Effector memory CD4-positive, alpha-beta T cell (primary cell): ENCODE results near the gene ADAMTS16.

Experiments used
- DNase-seq, 3 donors: peaks; one replicate each; pipeline ENCODE4 v3.0.0-alpha.2; 2020
- H3K27ac ChIP-seq: 2 replicates; pipeline ENCODE4 v1.7.0; 2013; ENCODE audit warnings: mild to moderate bottlenecking, low read length, moderate library complexity; ENCODE audit not compliant: insufficient read depth, poor library complexity, severe bottlenecking
- H3K27me3 ChIP-seq: replicated peaks from 2 replicates; pipeline ENCODE4 v1.7.0; 2013; ENCODE audit warnings: mild to moderate bottlenecking, low read length; ENCODE audit not compliant: insufficient read depth, control insufficient read depth, poor library complexity, severe bottlenecking
- H3K36me3 ChIP-seq: 2 replicates; pipeline ENCODE4 v1.7.0; 2013; ENCODE audit warnings: mild to moderate bottlenecking, low read length, moderate library complexity; ENCODE audit not compliant: control insufficient read depth, insufficient read depth
- H3K4me1 ChIP-seq: 2 replicates; pipeline ENCODE4 v1.7.0; 2013; ENCODE audit warnings: low read length, mild to moderate bottlenecking; ENCODE audit not compliant: control insufficient read depth, insufficient read depth, poor library complexity, severe bottlenecking
- H3K4me3 ChIP-seq: 2 replicates; pipeline ENCODE4 v1.7.0; 2013; ENCODE audit warnings: low read length, low read depth, mild to moderate bottlenecking; ENCODE audit not compliant: insufficient read depth, poor library complexity, severe bottlenecking
- H3K9me3 ChIP-seq: 2 replicates; pipeline ENCODE4 v1.7.0; 2013; ENCODE audit warnings: mild to moderate bottlenecking, low read length, moderate library complexity; ENCODE audit not compliant: control insufficient read depth

The ADAMTS16 gene

GRCh38 chr5:5218396-5218795 is 78.3 kb downstream of the ADAMTS16 start:
- no peak overlapping the region for H3K27ac ChIP-seq
- H3K4me3 ChIP-seq: no peak overlapping the region
- H3K9me3 ChIP-seq: no peaks in the 10 kb centered on the region
- H3K36me3 ChIP-seq: no peaks in the 10 kb centered on the region
- H3K4me1 ChIP-seq: no peaks in the 10 kb centered on the region
- no peaks in the 10 kb centered on the region for H3K27me3 ChIP-seq
- DNase-seq: no peak

GRCh38 chr5:5219541-5219940 is 79.4 kb downstream of the ADAMTS16 start:
- Histone ChIP-seq H3K9me3 (no peaks in the 10 kb centered on the region), H3K36me3 (no peaks in the 10 kb centered on the region), H3K4me3 (no peak overlapping the region), H3K27ac (no peak overlapping the region), H3K27me3 (no peaks in the 10 kb centered on the region), H3K4me1 (no peaks in the 10 kb centered on the region)
- DNase-seq: no peak

DNA sequence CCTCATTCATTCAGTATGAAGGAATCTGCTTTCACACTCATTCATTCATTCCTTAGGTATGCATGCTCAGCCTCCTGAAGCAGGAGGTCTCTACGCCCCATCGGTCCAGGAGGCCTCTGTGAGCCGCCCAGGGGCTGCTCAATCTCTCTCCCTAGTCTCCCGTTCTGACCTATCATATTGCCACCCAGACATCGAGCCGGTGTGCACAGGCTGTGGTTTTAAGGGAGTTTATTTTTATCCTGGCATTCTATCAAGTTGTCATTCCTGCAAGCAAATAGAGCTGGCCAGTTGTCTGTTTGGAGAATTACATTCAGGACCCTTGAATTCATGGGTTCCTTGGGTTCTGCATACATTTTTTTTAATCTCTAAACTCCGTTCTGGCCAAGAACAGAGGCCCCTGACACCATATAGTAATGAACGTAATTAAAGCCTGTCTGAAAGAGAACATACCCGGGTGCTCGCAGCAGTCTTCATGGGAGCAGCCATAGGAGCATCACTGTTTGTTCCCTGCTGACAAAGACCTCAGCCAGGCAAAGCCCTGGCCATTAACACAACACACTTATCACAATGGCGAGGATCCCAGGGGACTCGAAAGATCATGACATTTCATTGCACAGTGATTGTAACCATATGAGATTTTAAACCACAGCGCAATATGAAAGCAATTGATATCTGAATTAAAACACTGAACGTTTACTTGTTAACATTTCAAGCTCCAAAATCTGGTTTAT is 80.9 kb downstream of the ADAMTS16 start:
- no peaks in the 10 kb centered on the region for H3K4me1 ChIP-seq
- H3K9me3 ChIP-seq: no peaks in the 10 kb centered on the region
- H3K4me3 ChIP-seq: no peak overlapping the region
- H3K36me3 ChIP-seq: no peaks in the 10 kb centered on the region
- no peaks in the 10 kb centered on the region for H3K27me3 ChIP-seq
- no peak for DNase-seq
- H3K27ac ChIP-seq: no peak overlapping the region

GRCh38 chr5:5221724-5222123 is 81.6 kb downstream of the ADAMTS16 start:
- Histone ChIP-seq H3K36me3 (no peaks in the 10 kb centered on the region), H3K27me3 (no peaks in the 10 kb centered on the region), H3K27ac (no peak overlapping the region), H3K4me1 (no peaks in the 10 kb centered on the region), H3K4me3 (no peak overlapping the region), H3K9me3 (no peaks in the 10 kb centered on the region)
- DNase-seq: no peak

DNA sequence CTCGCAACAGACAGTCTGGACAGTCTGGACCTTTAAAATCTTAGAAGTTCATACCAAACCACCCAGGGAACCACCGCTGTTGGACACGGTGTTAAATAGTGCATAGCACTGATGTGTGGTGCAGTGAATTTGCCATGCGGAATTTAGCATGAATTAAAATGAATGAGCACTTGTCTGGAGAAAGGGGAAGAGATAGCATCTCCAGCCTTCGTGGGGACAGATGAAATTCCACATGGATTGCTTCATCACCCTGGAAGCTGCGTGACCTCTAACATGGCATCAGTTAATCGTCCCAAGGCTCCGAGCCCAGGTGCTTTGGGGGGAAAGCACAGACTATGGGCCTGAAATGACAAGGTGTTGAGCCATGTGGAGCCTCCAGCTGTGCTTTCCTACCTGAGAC is 91.4 kb downstream of the ADAMTS16 start:
- Histone ChIP-seq H3K36me3 (no peaks in the 10 kb centered on the region), H3K9me3 (no peaks in the 10 kb centered on the region), H3K27ac (no peak overlapping the region), H3K4me3 (no peak overlapping the region), H3K27me3 (no peaks in the 10 kb centered on the region), H3K4me1 (no peaks in the 10 kb centered on the region)
- DNase-seq: no peak

- Histone ChIP-seq H3K4me1 (no peaks in the 10 kb centered on the region), H3K9me3 (no peaks in the 10 kb centered on the region), H3K27me3 (no peaks in the 10 kb centered on the region), H3K4me3 (no peak overlapping the region), H3K36me3 (no peaks in the 10 kb centered on the region), H3K27ac (no peak overlapping the region)
- no peak for DNase-seq
Observed at GRCh38 chr5:5234912-5235311, 94.8 kb downstream of the ADAMTS16 start.

- Histone ChIP-seq H3K4me1 (no peaks in the 10 kb centered on the region), H3K27me3 (no peaks in the 10 kb centered on the region), H3K9me3 (peaks cover 3% of the 10 kb centered on the region), H3K27ac (no peak overlapping the region), H3K36me3 (no peaks in the 10 kb centered on the region), H3K4me3 (no peak overlapping the region)
- no peak for DNase-seq
Observed at GRCh38 chr5:5235685-5236084, 95.6 kb downstream of the ADAMTS16 start.

GRCh38 chr5:5239191-5239590 is 99.1 kb downstream of the ADAMTS16 start:
- H3K4me3 ChIP-seq: no peak overlapping the region
- no peak for DNase-seq
- H3K27me3 ChIP-seq: no peaks in the 10 kb centered on the region
- H3K36me3 ChIP-seq: no peaks in the 10 kb centered on the region
- H3K27ac ChIP-seq: no peak overlapping the region
- peaks cover 3% of the 10 kb centered on the region for H3K9me3 ChIP-seq
- H3K4me1 ChIP-seq: no peaks in the 10 kb centered on the region

DNA sequence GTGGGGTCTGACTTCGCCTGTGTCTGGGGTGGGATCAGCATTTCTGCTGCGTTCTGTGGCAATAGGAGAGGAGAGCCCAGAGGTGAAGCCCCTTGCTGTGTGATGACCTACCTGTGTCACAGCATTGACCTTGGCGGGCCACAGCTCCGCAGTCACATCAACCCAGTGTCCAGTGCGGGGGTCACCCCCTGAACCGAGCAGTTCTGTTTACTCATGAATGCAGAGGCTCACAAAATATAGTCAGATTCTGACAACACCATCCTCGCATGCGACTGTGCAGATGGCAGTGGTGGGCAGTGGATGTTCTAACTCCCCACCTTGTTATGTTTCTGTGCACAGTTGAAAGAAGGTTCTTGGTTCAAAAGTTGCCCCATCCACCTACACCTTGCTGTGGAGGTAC is 100.1 kb downstream of the ADAMTS16 start:
- H3K4me1 ChIP-seq: no peaks in the 10 kb centered on the region
- no peak overlapping the region for H3K4me3 ChIP-seq
- H3K36me3 ChIP-seq: no peaks in the 10 kb centered on the region
- peaks cover 3% of the 10 kb centered on the region for H3K9me3 ChIP-seq
- no peaks in the 10 kb centered on the region for H3K27me3 ChIP-seq
- no peak for DNase-seq
- H3K27ac ChIP-seq: no peak overlapping the region

- H3K4me1 ChIP-seq: no peaks in the 10 kb centered on the region
- no peak for DNase-seq
- H3K9me3 ChIP-seq: peaks cover 3% of the 10 kb centered on the region
- no peak overlapping the region for H3K4me3 ChIP-seq
- no peaks in the 10 kb centered on the region for H3K27me3 ChIP-seq
- no peak overlapping the region for H3K27ac ChIP-seq
- H3K36me3 ChIP-seq: no peaks in the 10 kb centered on the region
Observed at GRCh38 chr5:5242056-5242455, 101.9 kb downstream of the ADAMTS16 start.
